ENCODE results near the gene KMT5B. TPM values are rescaled to one million over a fixed set of nuclear protein-coding genes. Genes with fewer than 3 reads are reported as not detected.

KMT5B gene
- total RNA-seq, 5 donors from 2014 or later (not counting 1 experiment from before 2014, with no cell fraction given): 35.1 to 56.6 (median 48.5) TPM

GRCh38 chr11:68125164-68125563 lies 87.9 kb downstream of the KMT5B start:
- Mint-ChIP-seq H3K27me3 (peaks cover 14 to 17% of the 10 kb centered on the region in 2 donors), H3K9me3 (no peaks in the 10 kb centered on the region), H3K27ac (no peak overlapping the region), H3K4me3 (no peak overlapping the region), H3K36me3 (peaks cover 4% of the 10 kb centered on the region), H3K4me1 (peaks cover 3 to 9% (median 6%) of the 10 kb centered on the region in 3 donors)
- H3K9me3 ChIP-seq: no peaks in the 10 kb centered on the region
- WGBS (ENCODE audit: insufficient coverage): 93% methylated on average over 2 of the region's 4 CpGs
- POLR2A ChIA-PET: no interaction called here
- H3K36me3 ChIP-seq (ENCODE audit: control insufficient read depth in 2 of 2, extremely low read depth in 1 of 2, insufficient read depth in 1 of 2, low read length in 1 of 2): no peaks in the 10 kb centered on the region
- H3K4me3 ChIP-seq (ENCODE audit: control insufficient read depth in 1 of 2, extremely low read depth in 1 of 2, low read length in 1 of 2): no peak overlapping the region
- ATAC-seq (replicated peaks in 1 of 4): no peak
- no peak for DNase-seq
- H3K27ac ChIP-seq (ENCODE audit: low read length): no peak overlapping the region
- peaks cover 0 to 33% of the 10 kb centered on the region in 2 experiments for H3K27me3 ChIP-seq (replicated peaks in 1 of 2; ENCODE audit: control insufficient read depth in 2 of 2, extremely low read depth in 1 of 2, insufficient read depth in 2 of 2, low read length in 1 of 2)
- H3K4me1 ChIP-seq (ENCODE audit: control insufficient read depth in 1 of 2, extremely low read depth in 1 of 2, insufficient read depth in 2 of 2, low read length in 2 of 2): peaks cover under 1 to 12% of the 10 kb centered on the region in 2 experiments
- CTCF ChIA-PET: no interaction called here

DNA sequence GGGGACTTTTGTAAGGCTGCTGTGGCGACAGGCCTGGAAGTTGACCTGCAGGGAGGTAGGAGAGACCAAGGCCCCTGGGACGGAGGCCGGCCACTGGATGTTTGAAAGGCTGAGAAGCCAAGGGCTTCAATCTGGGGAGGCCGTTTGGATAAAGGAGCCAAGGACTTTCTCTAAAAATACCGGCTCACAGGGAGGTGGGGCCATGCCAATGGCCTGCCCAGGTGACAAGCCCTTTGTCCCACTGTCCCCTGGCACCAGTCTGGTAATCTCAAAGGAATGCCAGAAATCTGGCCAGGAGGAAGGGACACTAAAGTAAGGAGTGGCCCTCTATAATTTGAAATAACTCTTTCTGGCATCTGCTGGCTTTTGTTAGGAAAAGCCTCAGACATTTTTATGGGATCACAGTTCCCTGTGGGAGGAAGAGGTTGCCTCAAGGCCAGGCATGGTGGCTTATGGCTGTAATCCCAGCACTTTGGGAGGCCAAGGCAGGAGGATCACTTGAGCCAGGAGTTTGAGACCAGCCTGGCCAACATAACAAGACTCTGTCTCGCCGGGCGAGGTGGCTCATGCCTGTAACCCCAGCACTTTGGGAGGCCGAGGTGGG lies 90.1 kb downstream of the KMT5B start:
- POLR2A ChIA-PET: no interaction called here
- no peaks in the 10 kb centered on the region for H3K9me3 ChIP-seq
- H3K27me3 ChIP-seq (replicated peaks in 1 of 2; ENCODE audit: control insufficient read depth in 2 of 2, extremely low read depth in 1 of 2, insufficient read depth in 2 of 2, low read length in 1 of 2): peaks cover 0 to 16% of the 10 kb centered on the region in 2 experiments
- Mint-ChIP-seq H3K4me3 (peak overlapping the region; percentile 40 to 49 (median 45)), H3K9me3 (no peaks in the 10 kb centered on the region), H3K4me1 (peaks cover 9 to 11% (median 10%) of the 10 kb centered on the region in 3 donors), H3K36me3 (no peaks in the 10 kb centered on the region), H3K27ac (no peak overlapping the region), H3K27me3 (peaks cover 0 to 2% of the 10 kb centered on the region in 2 donors)
- H3K4me1 ChIP-seq (ENCODE audit: control insufficient read depth in 1 of 2, extremely low read depth in 1 of 2, insufficient read depth in 2 of 2, low read length in 2 of 2): peaks cover 4 to 19% of the 10 kb centered on the region in 2 experiments
- DNase-seq (no peak), ATAC-seq (replicated peaks in 1 of 4) (no peak)
- no peak overlapping the region for H3K4me3 ChIP-seq (ENCODE audit: control insufficient read depth in 1 of 2, extremely low read depth in 1 of 2, low read length in 1 of 2)
- no peak overlapping the region for H3K27ac ChIP-seq (ENCODE audit: low read length)
- 98% methylated on average over 8 of the region's 9 CpGs for WGBS (ENCODE audit: insufficient coverage)
- no peaks in the 10 kb centered on the region for H3K36me3 ChIP-seq (ENCODE audit: control insufficient read depth in 2 of 2, extremely low read depth in 1 of 2, insufficient read depth in 1 of 2, low read length in 1 of 2)
- CTCF ChIA-PET: no interaction called here

DNA sequence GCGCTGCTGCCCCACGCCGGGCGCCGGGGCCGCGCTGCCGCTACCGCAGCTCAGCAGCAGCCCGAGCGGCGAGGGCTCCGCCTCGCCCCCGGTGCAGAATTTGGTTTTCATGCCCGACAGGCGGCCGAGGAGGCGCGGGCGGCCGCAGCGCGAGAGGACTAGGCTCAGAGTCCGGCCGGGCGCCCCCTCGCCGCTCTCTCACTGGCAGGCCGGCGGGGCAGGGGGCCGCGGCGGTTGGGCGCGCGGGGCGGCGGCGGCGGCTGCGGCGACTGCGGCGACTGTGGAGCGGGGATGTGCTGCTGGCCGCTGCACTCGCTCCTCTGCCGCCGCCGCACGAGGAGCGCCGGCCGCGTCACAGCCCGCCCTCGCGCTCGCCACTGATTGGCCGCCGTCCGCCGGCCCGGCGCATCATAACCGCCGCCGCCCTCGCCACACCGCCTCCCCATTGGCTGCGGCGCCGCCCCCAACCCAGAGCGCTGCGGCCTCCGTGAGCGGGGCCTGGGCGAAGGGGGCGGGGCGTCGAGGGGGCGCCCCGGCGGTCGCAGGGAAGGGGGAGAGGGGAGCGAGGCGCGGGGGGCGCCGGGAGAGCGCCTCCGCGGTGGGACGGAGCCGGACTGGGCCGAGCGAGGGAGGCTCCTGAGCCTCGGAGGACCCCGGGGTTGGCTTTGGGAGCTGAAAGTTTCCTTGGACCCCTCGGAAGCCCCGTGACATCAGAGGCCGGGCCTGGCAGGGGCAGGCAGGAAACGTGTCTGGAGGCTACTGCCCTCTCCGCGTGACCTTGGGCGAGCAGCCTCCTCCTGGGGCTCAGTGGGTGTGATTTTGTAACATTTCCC lies 91.8 kb downstream of the KMT5B start, which contains the start of gene CHKA:
Gene CHKA (minus strand): TSS at position 322 of the 833 bp plus-strand sequence. CDS start 211 bp downstream, at position 111.
- no peaks in the 10 kb centered on the region for H3K36me3 Mint-ChIP-seq
- no peak within 1 kb of the TSS for H3K27ac ChIP-seq (ENCODE audit: low read length)
- ChIA-PET POLR2A (no interaction called here), CTCF (interaction anchor here in 1 of 2 donors (0.6 kb wide), 1 partner anchor 87 kb away, joined by 4 read pairs; no protein-coding TSS in a partner anchor)
- H3K27me3 ChIP-seq (replicated peaks in 1 of 2; ENCODE audit: control insufficient read depth in 2 of 2, extremely low read depth in 1 of 2, insufficient read depth in 2 of 2, low read length in 1 of 2): peaks cover 0 to 3% of the 10 kb centered on the region in 2 experiments
- ATAC-seq (replicated peaks in 1 of 4): peak; percentile 84 to 94 (median 92)
- peak within 1 kb of the TSS; percentile 66 to 68 for H3K4me3 ChIP-seq (ENCODE audit: control insufficient read depth in 1 of 2, extremely low read depth in 1 of 2, low read length in 1 of 2)
- no peaks in the 10 kb centered on the region for H3K9me3 Mint-ChIP-seq
- under 1% methylated on average over 106 of the region's 107 CpGs for WGBS (ENCODE audit: insufficient coverage)
- peak within 1 kb of the TSS; percentile 76 to 82 (median 81) for H3K4me3 Mint-ChIP-seq
- peaks cover 9 to 11% (median 10%) of the 10 kb centered on the region in 3 donors for H3K4me1 Mint-ChIP-seq
- H3K27ac Mint-ChIP-seq: peak within 1 kb of the TSS in 1 of 2 donors; percentile 78
- no peaks in the 10 kb centered on the region for H3K9me3 ChIP-seq
- no peaks in the 10 kb centered on the region for H3K36me3 ChIP-seq (ENCODE audit: control insufficient read depth in 2 of 2, extremely low read depth in 1 of 2, insufficient read depth in 1 of 2, low read length in 1 of 2)
- peak; percentile 59 to 91 (median 73) for DNase-seq
- H3K4me1 ChIP-seq (ENCODE audit: control insufficient read depth in 1 of 2, extremely low read depth in 1 of 2, insufficient read depth in 2 of 2, low read length in 2 of 2): peaks cover 4 to 19% of the 10 kb centered on the region in 2 experiments
- no peaks in the 10 kb centered on the region for H3K27me3 Mint-ChIP-seq

DNA sequence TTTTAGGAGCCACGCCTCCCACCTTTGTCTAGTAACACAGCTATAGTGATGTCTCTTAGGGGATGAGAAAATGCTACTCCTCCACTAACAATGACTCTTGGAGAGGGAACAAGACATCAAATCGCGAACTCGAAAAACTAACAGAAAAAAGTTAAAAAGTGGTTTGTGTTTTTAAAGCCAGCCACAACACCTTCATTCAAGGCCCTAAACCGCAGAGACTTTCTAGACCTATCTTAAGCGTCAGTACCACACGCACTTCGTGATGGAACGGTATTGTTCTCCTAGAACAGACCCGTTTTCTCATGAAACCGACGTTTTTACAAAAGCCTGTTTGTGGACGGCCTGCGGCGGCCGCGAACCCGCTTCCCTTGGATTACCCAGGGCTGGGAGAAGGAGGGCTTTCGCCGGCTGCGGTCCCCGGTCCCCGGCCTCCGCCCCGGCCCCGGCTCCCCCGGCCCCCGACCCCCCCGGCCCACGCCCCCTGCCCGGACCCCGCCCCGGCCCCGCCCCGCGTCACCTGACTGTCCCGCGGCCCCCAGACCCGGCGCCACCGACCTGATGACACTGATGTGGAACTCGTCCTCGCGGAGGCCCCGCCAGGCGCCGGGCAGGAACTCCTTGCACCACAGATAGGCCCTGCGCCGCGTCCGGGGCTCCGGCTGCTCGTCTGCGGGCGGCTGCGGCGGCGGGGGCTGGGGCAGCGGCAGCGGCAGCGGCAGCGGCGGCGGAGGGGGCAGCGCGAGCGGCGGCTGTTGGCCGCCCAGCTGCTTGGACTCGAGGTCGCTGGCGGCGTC lies 92.6 kb downstream of the KMT5B start:
- under 1% methylated on average over 57 of the region's 73 CpGs for WGBS (ENCODE audit: insufficient coverage)
- H3K36me3 Mint-ChIP-seq: no peaks in the 10 kb centered on the region

GRCh38 chr11:68118706-68119448 lies 94.2 kb downstream of the KMT5B start:
- H3K36me3 Mint-ChIP-seq: no peaks in the 10 kb centered on the region
- WGBS (ENCODE audit: insufficient coverage): 91% methylated on average over 2 of the region's 4 CpGs
- no peaks in the 10 kb centered on the region for H3K9me3 Mint-ChIP-seq
- H3K4me1 Mint-ChIP-seq: peaks cover 9 to 11% (median 10%) of the 10 kb centered on the region in 3 donors
- H3K9me3 ChIP-seq: no peaks in the 10 kb centered on the region
- no peaks in the 10 kb centered on the region for H3K36me3 ChIP-seq (ENCODE audit: control insufficient read depth in 2 of 2, extremely low read depth in 1 of 2, insufficient read depth in 1 of 2, low read length in 1 of 2)
- H3K4me1 ChIP-seq (ENCODE audit: control insufficient read depth in 1 of 2, extremely low read depth in 1 of 2, insufficient read depth in 2 of 2, low read length in 2 of 2): peaks cover 4 to 19% of the 10 kb centered on the region in 2 experiments
- H3K27ac Mint-ChIP-seq: no peak overlapping the region
- peaks cover 0 to 3% of the 10 kb centered on the region in 2 experiments for H3K27me3 ChIP-seq (replicated peaks in 1 of 2; ENCODE audit: control insufficient read depth in 2 of 2, extremely low read depth in 1 of 2, insufficient read depth in 2 of 2, low read length in 1 of 2)
- H3K27me3 Mint-ChIP-seq: no peaks in the 10 kb centered on the region
- H3K27ac ChIP-seq (ENCODE audit: low read length): no peak overlapping the region
- no peak overlapping the region for H3K4me3 Mint-ChIP-seq
- CTCF ChIA-PET: interaction anchor here in 1 of 2 donors (2.3 kb wide), 1 partner anchor 9 kb away, joined by 6 read pairs; no protein-coding TSS in a partner anchor
- ATAC-seq (replicated peaks in 1 of 4) (no peak), DNase-seq (no peak)
- H3K4me3 ChIP-seq (ENCODE audit: control insufficient read depth in 1 of 2, extremely low read depth in 1 of 2, low read length in 1 of 2): no peak overlapping the region
- POLR2A ChIA-PET: no interaction called here

More for the DNA sequence above, 92.6 kb downstream of the KMT5B start:
- Mint-ChIP-seq H3K9me3 (no peaks in the 10 kb centered on the region), H3K27ac (peak overlapping the region in 1 of 2 donors; percentile 78), H3K27me3 (no peaks in the 10 kb centered on the region), H3K4me1 (peaks cover 9 to 11% (median 10%) of the 10 kb centered on the region in 3 donors), H3K4me3 (peak overlapping the region; percentile 76 to 82 (median 81))
- ChIA-PET CTCF (interaction anchor here in 1 of 2 donors (0.6 kb wide), 1 partner anchor 88 kb away, joined by 4 read pairs; no protein-coding TSS in a partner anchor), POLR2A (interaction anchor here in 1 of 2 donors (0.7 kb wide), 1 partner anchor 117 kb away, joined by 8 read pairs; no protein-coding TSS in a partner anchor)
- peaks cover 4 to 19% of the 10 kb centered on the region in 2 experiments for H3K4me1 ChIP-seq (ENCODE audit: control insufficient read depth in 1 of 2, extremely low read depth in 1 of 2, insufficient read depth in 2 of 2, low read length in 2 of 2)
- peaks cover 0 to 3% of the 10 kb centered on the region in 2 experiments for H3K27me3 ChIP-seq (replicated peaks in 1 of 2; ENCODE audit: control insufficient read depth in 2 of 2, extremely low read depth in 1 of 2, insufficient read depth in 2 of 2, low read length in 1 of 2)
- no peaks in the 10 kb centered on the region for H3K36me3 ChIP-seq (ENCODE audit: control insufficient read depth in 2 of 2, extremely low read depth in 1 of 2, insufficient read depth in 1 of 2, low read length in 1 of 2)
- peak in 34 of 35 experiments; percentile 19 to 80 (median 57) for DNase-seq
- ATAC-seq (replicated peaks in 1 of 4): peak; percentile 30 to 73 (median 48)
- H3K9me3 ChIP-seq: no peaks in the 10 kb centered on the region
- H3K4me3 ChIP-seq (ENCODE audit: control insufficient read depth in 1 of 2, extremely low read depth in 1 of 2, low read length in 1 of 2): peak overlapping the region; percentile 12 to 17
- H3K27ac ChIP-seq (ENCODE audit: low read length): no peak overlapping the region

Measured in T-cell (primary cell).